Transverse colon (tissue), 4 donors: Measurements from ENCODE around the gene CAPRIN1. TPM values are rescaled to one million over a fixed set of nuclear protein-coding genes. Genes with fewer than 3 reads are reported as not detected.
A peak's percentile ranks its signal among the peaks of the same experiment; 100 is the strongest.

Experiments
- DNase-seq: peaks from one replicate; pipeline ENCODE4 v3.0.0-alpha.2; 2019
- H3K27ac ChIP-seq, 4 donors: fragments of 200-600 bp; sonication (generic); 2 replicates each; pipeline ENCODE4 v1.5.1; 2016 to 2018; ENCODE audit warnings: inconsistent platforms in 4 of 4
- H3K27me3 ChIP-seq: fragments of 200-600 bp; sonication (generic); 2 replicates; pipeline ENCODE4 v1.5.1; 2017; ENCODE audit warnings: inconsistent platforms
- H3K36me3 ChIP-seq, 4 donors: fragments of 200-600 bp; sonication (generic); 2 replicates each; pipeline ENCODE4 v1.5.1; 2017 to 2019; ENCODE audit warnings: inconsistent platforms in 4 of 4
- H3K4me1 ChIP-seq, 4 donors: fragments of 200-600 bp; sonication (generic); 2 replicates each; pipeline ENCODE4 v1.5.1; 2017 to 2020; ENCODE audit warnings: inconsistent platforms in 4 of 4
- H3K4me3 ChIP-seq, 4 donors: fragments of 200-600 bp; sonication (generic); 1 replicate in 1 of 4; 2 replicates in 3 of 4; pipeline versions ENCODE4 v1.5.1 to v1.6.1; 2017 to 2019; ENCODE audit warnings: inconsistent platforms in 4 of 4
- H3K9me3 ChIP-seq, 2 donors: fragments of 200-600 bp; sonication (generic); 2 replicates each; pipeline ENCODE4 v1.5.1; 2017 to 2019; ENCODE audit warnings: inconsistent platforms in 2 of 2
- EP300 ChIP-seq: sonication (generic); formaldehyde crosslinking; IDR thresholded peaks from one replicate; pipeline ENCODE4 v1.6.1; 2017; ENCODE audit warnings: antibody characterized with exemption, low read depth
- POLR2A ChIP-seq: fragments of 450-650 bp; IDR thresholded peaks from one replicate; pipeline ENCODE4 v1.6.1; 2016; ENCODE audit warnings: antibody characterized with exemption, mild to moderate bottlenecking, moderate library complexity
- POLR2AphosphoS5 ChIP-seq, 3 donors: sonication (generic); formaldehyde crosslinking; IDR thresholded peaks; one replicate each; pipeline ENCODE4 v1.6.1; 2016; ENCODE audit warnings: antibody characterized with exemption in 3 of 3
- WGBS, 2 donors: methylation state at CpG; one replicate each; pipeline ENCODE4 v1.1.5; 2018; ENCODE audit warnings: low coverage in 1 of 2; 5-methylcytosine and 5-hydroxymethylcytosine counted together
- in situ Hi-C, 4 donors: fragments of 200-750 bp; cut with MboI; loops; one replicate each; pipeline versions ENCODE4 v1.15.0 to v1.15.1; 2017; ENCODE audit warnings: low sequenced_read_pairs in 3 of 4, low pct_ligation_motif_present in 1 of 4, low pct_unique_long_range_greater_than_20kb in 1 of 4
- intact Hi-C: fragments of 100-400 bp; cut with DNase I; formaldehyde crosslinking; loops from one replicate; pipeline ENCODE4 v1.15.1; 2023; ENCODE audit warnings: low total_unique reads
- total RNA-seq, 4 donors: library from RNA; depleted of rRNA; stranded (reverse); fragments of >200 nt; gene quantifications; one replicate each; pipeline ENCODE4 v1.1.0, GENCODE V29; 2016
- TF ChIP-seq, protein P1 (sequence below), 5 experiments: fragments of 200-600 bp in 3 of 5; fragments of 450-650 bp in 2 of 5; sonication (generic) in 3 of 5; IDR thresholded peaks; 1 replicate in 2 of 5; 2 replicates in 3 of 5; pipeline ENCODE4 v1.5.1; 2016 to 2017; ENCODE audit warnings: antibody characterized with exemption in 5 of 5, inconsistent platforms in 3 of 5, mild to moderate bottlenecking in 2 of 5, moderate library complexity in 1 of 5

The CAPRIN1 gene
- total RNA-seq: 100 to 1,000 TPM; 129 to 163 (median 152) TPM

GRCh38 chr11:34051349-34052035 is at the start of gene CAPRIN1:
TSS of gene CAPRIN1 (plus strand) at chr11:34051731. CDS start at chr11:34052421, 690 bp downstream.
- Histone ChIP-seq H3K4me3 (peak within 1 kb of the TSS; percentile 90 to 98 (median 94)), H3K4me1 (peaks cover 20 to 39% (median 37%) of the 10 kb centered on the region in 4 donors), H3K9me3 (no peaks in the 10 kb centered on the region), H3K36me3 (peaks cover 0 to 5% (median 0%) of the 10 kb centered on the region in 4 donors), H3K27ac (peak within 1 kb of the TSS; percentile 99 to 100 (median 99)), H3K27me3 (no peaks in the 10 kb centered on the region)
- in situ Hi-C loops: loop anchor here in 3 of 4 donors (10.0 kb wide), 2 partner anchors 53 to 57 kb away; partner anchors contain the start of gene NAT10 (in 2 of the 3)
- intact Hi-C loops: loop anchor here (5.0 kb wide), 1 partner anchor 56 kb away; the partner anchor contains the start of gene NAT10
- 2% methylated on average over 33 of the region's 64 CpGs; no CpG with 5 or more reads in 1 of the 2 donors for WGBS, 2 donors
- TF ChIP-seq POLR2AphosphoS5 (IDR thresholded peaks at IDR 0.05): peak; percentile 81 to 95 (median 95)
- TF ChIP-seq EP300: no peak
- peak; percentile 91 for TF ChIP-seq POLR2A
- TF ChIP-seq, protein P1, sequence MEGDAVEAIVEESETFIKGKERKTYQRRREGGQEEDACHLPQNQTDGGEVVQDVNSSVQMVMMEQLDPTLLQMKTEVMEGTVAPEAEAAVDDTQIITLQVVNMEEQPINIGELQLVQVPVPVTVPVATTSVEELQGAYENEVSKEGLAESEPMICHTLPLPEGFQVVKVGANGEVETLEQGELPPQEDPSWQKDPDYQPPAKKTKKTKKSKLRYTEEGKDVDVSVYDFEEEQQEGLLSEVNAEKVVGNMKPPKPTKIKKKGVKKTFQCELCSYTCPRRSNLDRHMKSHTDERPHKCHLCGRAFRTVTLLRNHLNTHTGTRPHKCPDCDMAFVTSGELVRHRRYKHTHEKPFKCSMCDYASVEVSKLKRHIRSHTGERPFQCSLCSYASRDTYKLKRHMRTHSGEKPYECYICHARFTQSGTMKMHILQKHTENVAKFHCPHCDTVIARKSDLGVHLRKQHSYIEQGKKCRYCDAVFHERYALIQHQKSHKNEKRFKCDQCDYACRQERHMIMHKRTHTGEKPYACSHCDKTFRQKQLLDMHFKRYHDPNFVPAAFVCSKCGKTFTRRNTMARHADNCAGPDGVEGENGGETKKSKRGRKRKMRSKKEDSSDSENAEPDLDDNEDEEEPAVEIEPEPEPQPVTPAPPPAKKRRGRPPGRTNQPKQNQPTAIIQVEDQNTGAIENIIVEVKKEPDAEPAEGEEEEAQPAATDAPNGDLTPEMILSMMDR (IDR thresholded peaks at IDR 0.05): no peak
- peak; percentile 89 for DNase-seq

DNA sequence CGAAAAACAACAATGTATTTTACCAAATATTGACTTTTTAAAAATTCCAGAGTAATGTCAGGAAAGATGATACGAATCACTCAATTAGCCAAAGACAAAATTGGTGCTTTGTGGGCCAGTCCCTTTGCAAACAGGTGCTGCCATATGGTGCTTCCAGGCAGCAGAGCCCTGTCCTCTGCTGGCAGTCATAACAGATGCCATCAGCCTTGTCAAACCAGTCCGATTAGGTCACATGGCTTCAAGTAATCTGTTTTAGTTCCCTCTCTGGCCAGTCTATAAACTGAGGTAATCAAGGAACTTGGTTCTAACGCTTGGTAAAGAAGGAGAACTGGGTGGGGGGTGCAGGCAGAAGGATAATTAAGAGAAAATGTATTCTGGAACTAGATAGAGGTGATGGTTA is 49.1 kb upstream of the CAPRIN1 start:
- 35 to 38% methylated on average over 2 to 4 of the region's 4 CpGs for WGBS, 2 donors
- no peak overlapping the region for H3K4me3 ChIP-seq
- H3K27me3 ChIP-seq: peaks cover 7% of the 10 kb centered on the region
- in situ Hi-C loops: no loop called here
- H3K4me1 ChIP-seq: peaks cover 0 to 14% (median 0%) of the 10 kb centered on the region in 4 donors
- no peaks in the 10 kb centered on the region for H3K36me3 ChIP-seq
- no peaks in the 10 kb centered on the region for H3K9me3 ChIP-seq
- DNase-seq: peak; percentile 58
- TF ChIP-seq POLR2AphosphoS5 (IDR thresholded peaks at IDR 0.05) (peak in 2 of 3 donors; percentile 47 to 59), EP300 (no peak)
- no peak overlapping the region for H3K27ac ChIP-seq
- intact Hi-C loops: no loop called here

DNA sequence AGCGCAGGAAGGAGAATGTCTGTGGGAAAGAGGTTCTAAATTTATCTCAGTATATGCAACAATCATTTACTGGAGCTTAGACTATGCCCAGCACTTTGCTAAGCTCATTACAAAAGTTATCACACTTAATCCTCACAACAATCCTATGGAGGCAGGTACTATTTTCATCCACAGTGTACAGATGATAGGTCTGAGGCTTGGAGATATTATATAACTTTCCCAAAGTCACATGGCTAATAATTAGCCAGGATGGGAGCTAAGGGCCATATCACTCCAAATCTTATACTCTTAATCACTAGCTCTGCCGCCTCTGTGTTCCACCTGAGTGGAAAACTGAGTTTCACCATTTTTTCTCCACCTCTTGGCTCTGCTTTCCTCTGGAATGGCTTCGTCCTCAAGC is 47.3 kb upstream of the CAPRIN1 start:
- peaks cover 7% of the 10 kb centered on the region for H3K27me3 ChIP-seq
- intact Hi-C loops: no loop called here
- H3K4me3 ChIP-seq: no peak overlapping the region
- H3K27ac ChIP-seq: no peak overlapping the region
- no peak for DNase-seq
- TF ChIP-seq EP300 (no peak), POLR2A (no peak)
- TF ChIP-seq, protein P1 (IDR thresholded peaks at IDR 0.05): no peak
- peaks cover 0 to 10% (median 0%) of the 10 kb centered on the region in 4 donors for H3K4me1 ChIP-seq
- no peaks in the 10 kb centered on the region for H3K36me3 ChIP-seq
- H3K9me3 ChIP-seq: no peaks in the 10 kb centered on the region
- WGBS, 2 donors: 87 to 89% methylated on average over 3 of the region's 3 CpGs
- in situ Hi-C loops: no loop called here

- TF ChIP-seq POLR2A (no peak), POLR2AphosphoS5 (IDR thresholded peaks at IDR 0.05) (no peak), EP300 (no peak)
- TF ChIP-seq, protein P1 (IDR thresholded peaks at IDR 0.05): no peak
- H3K27ac ChIP-seq: no peak overlapping the region
- in situ Hi-C loops (no loop called here), intact Hi-C loops (no loop called here)
- no peaks in the 10 kb centered on the region for H3K36me3 ChIP-seq
- DNase-seq: no peak
- H3K9me3 ChIP-seq: no peaks in the 10 kb centered on the region
- WGBS, 2 donors: 55 to 68% methylated on average over 2 of the region's 2 CpGs
- no peaks in the 10 kb centered on the region for H3K27me3 ChIP-seq
- H3K4me1 ChIP-seq: peaks cover 0 to 8% (median 0%) of the 10 kb centered on the region in 4 donors
- H3K4me3 ChIP-seq: no peak overlapping the region
Observed at GRCh38 chr11:34006876-34007275, 44.7 kb upstream of the CAPRIN1 start.
